ENCODE results near the gene CARD9. TPM values are rescaled to one million over a fixed set of nuclear protein-coding genes. Genes with fewer than 3 reads are reported as not detected.
"Not testable (repeated sequence)": the region's sequence is repeated elsewhere in the genome, so short reads cannot be mapped to it uniquely, and the experiment has no call there.

The CARD9 gene
- total RNA-seq, 1 donor from 2014 or later: 1.2 TPM

- no peak overlapping the region for H3K4me3 ChIP-seq (ENCODE audit: low read depth, low read length)
- TF ChIP-seq CTCF (conservative IDR thresholded peaks at IDR 0.05; ENCODE audit: low read depth, low read length): no peak
- DNase-seq (ENCODE audit: low read depth): no peak
Measured at GRCh38 chr9:136322756-136323330, 50.6 kb downstream of the CARD9 start.

DNA sequence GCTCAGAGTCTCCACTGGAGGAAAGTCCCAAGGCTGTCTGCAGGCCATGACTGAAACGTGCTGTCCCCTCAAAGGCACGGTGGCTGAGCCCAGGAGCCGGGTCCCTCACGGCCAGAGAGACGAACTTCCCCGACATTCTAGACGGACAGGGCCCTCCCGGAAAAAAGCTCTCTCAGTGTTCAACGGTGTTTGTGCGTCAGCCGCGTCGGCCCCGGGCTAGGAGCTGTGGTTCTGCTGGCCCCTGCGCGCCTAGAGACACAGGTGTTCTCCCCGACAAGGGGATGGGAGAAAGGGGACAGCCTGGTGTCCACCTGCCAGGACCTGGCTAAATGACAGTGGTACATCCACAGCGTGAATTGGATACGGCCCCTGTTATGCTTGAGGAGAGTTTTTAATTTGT lies 51.9 kb downstream of the CARD9 start:
- TF ChIP-seq CTCF (conservative IDR thresholded peaks at IDR 0.05; ENCODE audit: low read depth, low read length): no peak
- no peak overlapping the region for H3K4me3 ChIP-seq (ENCODE audit: low read depth, low read length)
- no peak for DNase-seq (ENCODE audit: low read depth)

- DNase-seq (ENCODE audit: low read depth); H3K4me3 ChIP-seq (ENCODE audit: low read depth, low read length): not testable (repeated sequence)
Measured at GRCh38 chr9:136320972-136321371, 52.5 kb downstream of the CARD9 start.

DNA sequence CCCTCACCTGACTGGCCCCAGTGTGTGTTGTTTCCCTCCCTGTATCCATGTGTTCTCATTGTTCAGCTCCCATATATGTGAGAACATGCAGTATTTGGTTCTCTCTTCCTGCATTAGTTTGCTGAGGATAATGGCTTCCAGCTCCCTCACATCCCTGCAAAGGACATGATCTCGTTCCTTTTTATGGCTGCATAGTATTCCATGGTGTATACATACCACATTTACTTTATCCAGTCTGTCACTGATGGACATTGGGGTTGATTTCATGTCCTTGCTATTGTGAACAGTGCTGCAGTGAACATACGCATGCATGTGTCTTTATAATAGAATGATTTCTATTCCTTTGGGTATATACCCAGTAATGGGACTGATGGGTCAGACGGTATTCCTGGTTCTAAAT lies 53.5 kb downstream of the CARD9 start:
- H3K4me3 ChIP-seq (ENCODE audit: low read depth, low read length): not testable (repeated sequence)

DNA sequence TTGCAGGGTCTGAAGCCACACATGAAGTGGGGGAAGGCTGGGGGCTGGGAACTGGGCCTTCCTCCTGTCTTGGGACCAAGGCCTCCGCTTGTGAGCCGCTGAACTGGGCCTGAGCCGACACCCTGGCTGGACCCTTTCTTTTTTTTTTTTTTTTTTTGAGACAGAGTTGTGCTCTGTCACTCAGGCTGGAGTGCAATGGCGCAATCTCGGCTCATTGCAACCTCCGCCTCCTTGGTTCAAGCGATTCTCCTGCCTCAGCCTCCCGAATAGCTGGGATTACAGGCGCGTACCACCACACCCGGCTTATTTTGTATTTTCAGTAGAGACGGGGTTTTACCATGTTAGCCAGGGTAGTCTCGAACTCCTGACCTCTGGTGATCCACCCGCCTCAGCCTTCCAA lies 54.2 kb downstream of the CARD9 start:
- H3K4me3 ChIP-seq (ENCODE audit: low read depth, low read length); DNase-seq (ENCODE audit: low read depth): not testable (repeated sequence)

More for the DNA sequence above, 53.5 kb downstream of the CARD9 start:
- DNase-seq (ENCODE audit: low read depth): not testable (repeated sequence)

- TF ChIP-seq CTCF (conservative IDR thresholded peaks at IDR 0.05; ENCODE audit: low read depth, low read length): no peak
Measured at GRCh38 chr9:136318776-136319241, 54.7 kb downstream of the CARD9 start.

DNA sequence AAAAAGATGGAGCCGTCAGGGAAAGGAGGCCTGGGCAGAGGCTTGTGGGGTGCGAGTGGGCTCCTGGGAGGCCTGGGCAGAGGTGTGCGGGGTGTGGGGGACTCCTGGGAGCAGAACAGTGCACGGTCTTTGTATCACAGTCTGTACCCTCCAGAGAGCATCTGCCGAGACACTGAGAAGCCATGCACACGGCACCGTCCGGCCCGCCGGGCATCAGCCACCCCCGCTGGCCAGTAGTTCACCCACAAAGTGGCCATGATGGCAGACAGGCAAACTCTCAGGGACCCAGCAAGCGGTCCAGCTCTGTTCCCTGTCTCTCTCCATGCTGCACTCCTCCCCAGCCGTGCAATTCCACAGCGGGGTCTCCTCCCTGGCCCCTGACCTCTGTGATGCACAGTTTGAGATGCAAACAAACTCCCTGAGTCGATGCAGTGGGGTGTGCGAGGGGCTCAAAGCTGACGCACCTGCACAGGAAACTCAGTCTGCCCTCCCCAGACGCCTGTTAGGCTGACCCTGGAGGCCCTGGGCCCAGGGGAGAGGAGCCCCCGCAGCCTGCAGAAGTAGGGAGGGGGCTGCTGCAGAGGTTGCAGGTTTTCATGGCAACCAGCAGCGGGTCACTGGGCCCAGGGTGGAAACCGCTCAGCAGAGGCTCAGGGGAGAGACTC lies 55.2 kb downstream of the CARD9 start:
- TF ChIP-seq CTCF (conservative IDR thresholded peaks at IDR 0.05; ENCODE audit: low read depth, low read length): no peak
- no peak for DNase-seq (ENCODE audit: low read depth)
- H3K4me3 ChIP-seq (ENCODE audit: low read depth, low read length): no peak overlapping the region

More at GRCh38 chr9:136318776-136319241, 54.7 kb downstream of the CARD9 start:
- DNase-seq (ENCODE audit: low read depth): no peak
- H3K4me3 ChIP-seq (ENCODE audit: low read depth, low read length): no peak overlapping the region

GRCh38 chr9:136317695-136318094 lies 55.8 kb downstream of the CARD9 start:
- no peak for TF ChIP-seq CTCF (conservative IDR thresholded peaks at IDR 0.05; ENCODE audit: low read depth, low read length)
- no peak for DNase-seq (ENCODE audit: low read depth)
- H3K4me3 ChIP-seq (ENCODE audit: low read depth, low read length): no peak overlapping the region

Data from epithelial cell of proximal tubule (primary cell).